Occipital lobe (tissue), 2 donors: Measurements from ENCODE around the gene FLNC. TPM values are rescaled to one million over a fixed set of nuclear protein-coding genes. Genes with fewer than 3 reads are reported as not detected.

Source experiments
- DNase-seq: peaks from one replicate; lab custom pipeline; 2025; lab: John Stamatoyannopoulos, UW
- total RNA-seq: library from RNA; depleted of rRNA; stranded (reverse); fragments of >200 nt; gene quantifications from one replicate; pipeline ENCODE4 v1.2.3, GENCODE V29; 2014

FLNC gene
- total RNA-seq, 1 donor from 2014 or later: 3.6 TPM

DNA sequence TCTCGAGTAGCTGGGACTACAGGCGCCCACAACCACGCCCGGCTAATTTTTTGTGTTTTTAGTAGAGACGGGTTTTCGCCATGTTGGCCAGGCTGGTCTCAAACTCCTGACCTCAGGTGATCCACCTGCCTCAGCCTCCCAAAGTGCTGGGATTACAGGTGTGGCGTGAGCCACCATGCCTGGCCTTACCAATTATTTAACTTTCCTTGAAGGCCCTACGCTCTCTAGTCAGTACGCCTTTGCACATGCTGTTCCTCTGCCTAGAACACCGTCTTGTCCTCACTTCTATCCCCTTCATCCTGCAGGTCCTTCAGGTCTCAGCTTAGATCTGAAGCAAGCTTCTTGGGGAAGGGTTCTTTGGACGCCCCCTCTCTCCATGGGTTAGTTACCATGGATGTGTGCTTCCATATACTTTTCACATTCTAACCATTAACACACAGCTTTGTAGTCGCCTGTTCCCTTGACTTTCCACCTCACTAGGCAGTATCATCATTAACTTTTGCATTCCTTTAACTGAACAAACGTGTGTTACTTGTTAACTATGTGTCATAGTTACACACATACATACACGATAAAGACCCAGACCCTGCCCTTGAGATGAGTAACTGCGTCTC, 31.9 kb downstream of the FLNC start:
- no peak for DNase-seq

DNA sequence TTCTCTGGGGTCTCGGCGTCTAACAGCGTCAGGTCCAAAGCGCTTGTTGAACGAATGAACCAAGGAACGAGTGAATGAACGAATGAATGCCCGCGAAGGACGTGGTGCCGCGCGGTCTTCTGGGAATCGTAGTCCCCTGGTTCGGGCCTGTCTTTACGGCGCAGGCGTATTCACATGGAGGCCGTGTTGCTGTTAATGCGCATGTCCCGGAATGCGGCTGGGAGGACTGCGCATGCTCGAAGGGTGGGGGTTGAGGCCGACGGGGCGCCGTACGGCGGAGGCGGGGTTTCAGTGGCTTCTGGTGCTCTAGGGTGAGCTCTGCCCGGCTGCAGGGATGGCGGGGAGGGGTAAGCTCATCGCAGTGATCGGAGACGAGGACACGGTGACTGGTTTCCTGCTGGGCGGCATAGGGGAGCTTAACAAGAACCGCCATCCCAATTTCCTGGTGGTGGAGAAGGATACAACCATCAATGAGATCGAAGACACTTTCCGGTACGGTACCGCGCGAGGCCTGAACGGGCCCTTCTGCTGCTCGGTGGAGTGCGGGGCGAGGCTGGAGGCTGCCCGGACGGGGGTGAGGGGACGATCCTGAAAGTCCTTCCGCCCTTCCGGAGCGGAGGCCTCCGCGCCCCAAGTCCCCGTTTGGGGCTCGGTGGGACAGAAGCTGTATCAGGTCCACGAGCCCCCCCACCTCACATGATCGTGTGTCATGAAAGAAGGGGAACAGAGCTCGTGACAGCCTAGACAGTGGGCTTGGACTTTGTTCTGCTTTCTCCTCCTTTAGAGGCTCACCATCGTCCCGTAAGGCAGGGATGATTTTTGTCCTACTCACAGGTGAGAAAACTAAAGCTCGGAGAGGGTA, 32.6 kb downstream of the FLNC start, which contains the start of gene ATP6V1F:
TSS of gene ATP6V1F (plus strand) at position 286 of the 862 bp plus-strand sequence. CDS start at position 335, 49 bp downstream.
- peak; percentile 94 for DNase-seq

- DNase-seq: no peak
Measured at GRCh38 chr7:128863433-128863989, 33.3 kb downstream of the FLNC start.

DNA sequence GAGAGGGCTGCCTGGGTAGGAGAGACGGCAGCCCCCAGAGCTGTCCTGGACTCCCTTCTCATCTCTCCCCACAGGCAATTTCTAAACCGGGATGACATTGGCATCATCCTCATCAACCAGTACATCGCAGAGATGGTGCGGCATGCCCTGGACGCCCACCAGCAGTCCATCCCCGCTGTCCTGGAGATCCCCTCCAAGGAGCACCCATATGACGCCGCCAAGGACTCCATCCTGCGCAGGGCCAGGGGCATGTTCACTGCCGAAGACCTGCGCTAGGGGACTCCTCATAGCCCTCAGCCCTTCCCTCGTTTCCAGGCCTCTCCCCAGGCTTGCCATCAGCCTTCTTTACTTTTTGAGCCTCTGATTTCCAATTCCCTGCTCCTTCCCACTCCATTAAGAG, 35.1 kb downstream of the FLNC start:
- no peak for DNase-seq

DNA sequence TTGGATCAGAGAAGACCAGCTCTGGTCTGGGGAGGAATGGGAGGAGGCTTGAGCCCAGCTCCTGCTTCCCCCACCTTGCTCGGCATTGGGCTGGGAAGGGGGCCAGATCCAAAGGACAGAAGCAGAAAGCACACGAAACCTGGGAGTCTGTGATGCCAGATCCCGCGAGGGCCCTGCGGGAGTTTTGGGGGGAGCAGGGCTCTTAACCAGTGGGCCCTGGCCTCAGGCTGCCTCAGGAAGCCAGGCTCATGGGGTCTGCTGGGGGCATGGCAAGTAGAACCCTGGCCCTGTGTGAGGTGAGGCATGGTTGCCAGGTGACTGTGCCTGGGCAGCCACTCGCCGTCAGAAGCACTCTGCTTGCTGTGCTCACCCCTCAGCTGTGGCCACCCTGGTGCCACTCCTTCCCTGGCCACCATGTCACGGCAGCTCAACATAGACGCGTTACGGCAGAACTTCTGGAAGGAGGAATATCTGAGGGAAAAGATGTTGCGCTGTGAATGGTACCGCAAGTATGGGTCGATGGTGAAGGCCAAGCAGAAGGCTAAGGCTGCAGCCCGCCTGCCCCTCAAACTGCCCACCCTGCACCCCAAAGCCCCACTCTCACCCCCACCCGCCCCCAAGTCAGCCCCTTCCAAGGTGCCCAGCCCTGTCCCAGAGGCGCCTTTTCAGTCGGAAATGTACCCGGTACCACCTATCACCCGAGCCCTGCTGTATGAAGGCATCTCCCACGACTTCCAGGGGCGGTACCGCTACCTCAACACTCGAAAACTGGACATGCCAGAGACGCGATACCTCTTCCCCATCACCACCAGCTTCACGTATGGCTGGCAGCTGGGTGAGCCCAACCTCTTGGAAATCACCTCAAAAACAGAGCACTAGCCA, 36.0 kb downstream of the FLNC start:
- no peak for DNase-seq

GRCh38 chr7:128867241-128867640, 37.0 kb downstream of the FLNC start:
- no peak for DNase-seq

DNA sequence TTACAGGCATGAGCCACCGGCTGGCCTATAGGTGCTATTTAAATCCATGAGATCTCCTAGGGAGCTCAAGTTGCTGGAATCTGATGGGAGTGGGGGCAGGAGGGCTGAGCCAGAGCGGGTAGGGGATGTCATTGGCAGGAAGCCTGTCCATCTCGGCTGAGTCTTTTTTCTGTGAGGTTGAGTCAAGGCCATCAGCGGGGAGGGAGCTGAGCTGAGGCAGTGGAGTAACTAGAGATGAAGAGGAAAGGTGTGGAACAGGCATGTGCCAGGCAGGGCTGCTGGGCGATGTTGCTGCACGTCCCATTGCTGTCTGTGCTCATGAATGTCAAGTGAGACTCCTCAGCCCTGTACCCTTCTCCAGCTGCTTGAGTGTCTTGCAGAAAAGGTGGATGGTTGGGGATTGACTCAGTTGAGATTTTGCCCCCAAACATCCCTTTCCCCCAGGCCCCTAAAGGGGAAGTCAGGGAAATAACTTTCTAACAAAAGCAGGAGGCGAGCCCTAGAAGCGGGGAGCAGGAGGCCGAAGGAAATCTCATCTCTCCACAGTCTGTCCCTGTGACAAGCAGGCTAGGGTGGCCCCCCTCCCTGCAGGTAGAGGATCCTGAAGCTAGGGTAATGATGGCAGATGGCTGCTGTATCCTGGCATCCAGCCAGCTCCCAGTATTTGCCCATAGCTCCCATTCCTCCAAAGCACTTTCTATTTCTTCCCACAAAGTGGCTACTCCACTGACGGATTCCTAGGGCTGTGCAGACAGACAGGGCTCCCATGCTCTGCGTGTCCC, 37.8 kb downstream of the FLNC start:
- DNase-seq: no peak

DNA sequence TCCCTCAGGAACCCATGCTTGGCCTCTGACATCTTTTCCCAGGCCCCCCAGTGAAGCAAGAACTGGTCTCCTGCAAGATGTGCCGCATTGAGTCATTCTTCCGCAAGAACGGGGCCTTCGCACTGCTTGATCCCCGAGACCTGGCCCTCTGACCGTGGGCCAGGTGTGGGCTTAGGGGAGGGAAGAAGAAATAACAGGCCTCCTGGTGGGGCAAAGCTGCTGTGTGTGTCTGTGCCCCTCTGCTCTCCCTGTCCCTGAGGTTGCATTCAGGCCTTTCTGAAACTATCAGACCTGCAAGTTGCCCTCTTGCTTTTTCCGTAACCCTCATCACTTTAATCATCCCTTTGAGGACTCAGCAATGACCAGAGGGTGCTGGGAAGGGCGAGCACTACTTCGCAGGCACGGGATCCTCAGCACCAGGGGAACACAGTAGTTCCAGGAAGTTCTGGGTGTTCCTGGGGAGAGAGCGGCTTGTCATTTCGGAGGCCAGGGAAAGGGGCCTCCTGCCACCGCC, 38.5 kb downstream of the FLNC start:
- DNase-seq: no peak

DNA sequence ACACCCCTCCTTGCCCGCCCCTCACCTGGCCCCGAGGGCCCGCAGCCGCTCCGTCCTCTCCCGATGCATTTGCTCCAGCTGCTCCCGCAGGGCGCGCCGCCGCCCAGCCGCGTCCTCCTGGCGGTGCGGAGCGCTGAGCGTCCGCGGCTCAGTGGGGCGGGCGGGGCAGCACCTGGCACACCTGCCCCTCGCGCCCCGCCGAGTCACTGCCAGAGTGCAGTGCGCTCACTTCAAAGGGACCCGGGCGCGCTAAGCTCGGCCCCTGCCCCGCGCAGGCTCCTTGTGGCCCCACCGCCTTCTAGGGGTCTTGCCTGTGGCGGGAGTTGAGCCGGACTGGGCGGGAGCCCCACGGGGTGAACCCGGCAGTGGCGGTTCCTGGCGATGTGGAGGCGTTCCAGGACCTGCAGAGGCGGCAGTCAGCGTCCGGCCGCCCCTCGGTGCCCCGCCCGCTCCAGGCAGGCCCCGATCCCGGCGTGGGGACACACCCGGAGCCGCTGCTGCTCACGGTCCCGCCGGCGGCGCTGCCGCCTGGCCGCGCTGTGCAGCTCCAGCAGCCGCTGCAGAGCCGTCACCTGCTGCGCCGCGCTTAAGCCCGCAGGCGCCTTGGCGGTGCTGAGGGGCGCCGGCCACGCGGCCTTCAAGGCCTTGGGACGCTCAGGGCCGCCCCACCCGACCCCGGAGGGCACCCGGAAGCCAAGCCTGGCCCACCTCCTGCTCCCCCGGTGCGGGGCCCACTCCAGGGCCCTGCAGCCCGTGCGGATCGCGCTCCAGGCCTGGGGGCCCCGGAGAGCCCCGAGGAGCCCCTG, 39.1 kb downstream of the FLNC start:
- DNase-seq: peak; percentile 19

- no peak for DNase-seq
Measured at GRCh38 chr7:128869944-128870285, 39.7 kb downstream of the FLNC start.

DNA sequence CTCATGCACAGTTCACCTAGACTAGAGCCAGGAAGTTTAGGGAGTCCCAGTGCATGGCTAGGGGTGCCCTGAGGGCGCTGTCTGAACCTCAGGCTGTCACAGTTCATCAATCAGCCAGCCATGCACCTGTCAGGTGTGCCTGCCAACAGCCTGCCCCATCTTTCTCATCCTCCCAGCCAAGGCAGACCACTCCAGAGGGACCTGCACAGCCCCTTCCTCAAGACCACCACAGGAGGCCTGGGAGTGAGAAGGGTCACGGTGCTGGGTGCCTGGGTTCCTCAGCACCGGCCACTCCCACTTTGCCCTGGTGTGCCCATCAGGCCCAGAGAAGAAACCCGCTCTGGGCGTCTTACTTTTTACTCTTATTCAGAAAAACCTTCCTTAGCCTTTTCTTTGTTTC, 40.8 kb downstream of the FLNC start:
- DNase-seq: no peak

DNA sequence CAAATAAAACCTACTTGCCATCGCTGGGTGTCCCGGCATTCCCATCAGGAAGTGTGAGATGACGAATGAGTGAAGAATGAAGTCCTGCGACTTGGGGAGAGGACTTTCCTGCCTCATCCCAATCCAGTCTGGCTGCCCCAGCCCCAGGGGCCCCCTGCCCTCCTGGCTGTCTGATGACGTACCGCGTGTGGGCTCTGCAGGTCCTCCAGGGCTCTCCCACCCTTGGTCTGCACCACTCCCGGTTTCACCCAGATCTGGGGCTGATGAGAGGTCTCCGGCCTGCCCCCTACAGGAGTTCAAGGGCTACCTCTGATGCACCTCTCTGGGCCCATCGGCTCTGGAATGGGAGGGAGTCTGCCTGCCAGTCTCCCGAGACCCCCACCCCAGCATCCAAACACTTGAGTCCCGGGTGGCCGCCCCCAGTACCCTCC, 42.2 kb downstream of the FLNC start:
- no peak for DNase-seq

DNA sequence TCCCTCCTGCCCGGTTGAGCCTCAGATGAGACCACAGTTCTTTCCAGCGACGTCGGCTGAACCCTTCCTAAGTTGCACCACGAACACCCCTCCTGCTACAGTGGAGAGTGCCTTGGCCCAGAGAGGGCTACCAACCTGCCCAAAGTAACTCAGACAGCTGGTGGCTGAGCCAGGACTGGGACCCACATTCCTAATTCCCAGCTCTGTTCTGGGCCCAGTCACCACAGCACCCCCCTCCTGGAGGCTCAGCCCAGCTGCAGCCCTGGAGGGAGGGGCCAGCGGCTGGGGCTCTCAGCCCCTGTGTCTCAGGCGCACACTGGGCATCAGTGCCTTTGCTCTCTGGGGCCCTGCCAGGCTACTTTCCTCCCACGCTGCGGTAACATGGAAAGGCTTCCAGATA, 43.0 kb downstream of the FLNC start:
- DNase-seq: no peak

DNA sequence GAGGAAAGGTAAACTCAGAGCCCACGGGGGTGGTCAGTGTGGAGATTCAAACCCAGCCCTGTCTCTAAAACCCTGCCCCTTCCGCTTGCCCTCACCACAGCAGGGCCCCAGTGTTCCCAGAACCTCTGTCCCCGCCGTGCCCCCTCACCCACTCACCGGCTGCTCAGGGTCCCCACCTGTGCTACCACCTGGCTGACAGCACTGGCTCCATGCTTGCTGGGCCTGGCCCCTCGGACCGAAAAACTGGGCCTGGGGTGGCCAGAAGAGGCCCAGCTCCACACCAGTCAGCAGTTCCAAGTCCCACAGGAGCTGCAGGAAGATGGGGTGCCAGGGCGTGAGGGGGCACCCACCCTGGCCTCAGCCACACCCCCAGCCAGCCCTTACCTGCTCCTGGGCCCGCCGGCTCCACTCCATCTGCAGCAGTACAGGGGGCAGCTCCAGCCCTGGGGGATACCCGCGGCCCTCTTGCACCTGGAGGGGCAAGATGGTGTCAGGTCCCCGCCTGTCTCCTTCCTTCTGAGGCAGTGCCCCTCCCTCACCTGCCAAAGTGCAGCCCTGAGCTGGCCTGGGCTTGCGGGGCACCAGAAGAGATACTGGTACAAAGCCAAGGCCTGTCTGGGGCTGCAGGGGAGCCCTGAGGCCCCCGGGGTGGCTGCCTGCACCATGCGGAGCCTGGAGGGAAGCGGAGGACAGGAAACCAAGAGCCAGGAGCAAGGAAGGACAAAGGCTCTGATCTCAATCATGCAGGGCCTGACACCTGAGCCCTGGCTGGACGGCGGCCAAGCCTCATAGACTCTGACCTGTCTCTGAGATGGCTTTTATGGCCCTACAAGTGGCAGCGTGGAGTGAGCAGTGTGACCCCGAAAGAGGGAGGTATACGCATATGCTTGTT, 44.2 kb downstream of the FLNC start:
- DNase-seq: no peak

GRCh38 chr7:128875523-128875948, 45.3 kb downstream of the FLNC start:
- no peak for DNase-seq

GRCh38 chr7:128876127-128876526, 45.9 kb downstream of the FLNC start:
- no peak for DNase-seq

- no peak for DNase-seq
Measured at GRCh38 chr7:128876586-128876977, 46.4 kb downstream of the FLNC start.

- no peak for DNase-seq
Measured at GRCh38 chr7:128876978-128877755, 47.0 kb downstream of the FLNC start.
